GM19351 (cell line): ENCODE data around the gene MAGI1.
"Not testable (repeated sequence)": the region's sequence is repeated elsewhere in the genome, so short reads cannot be mapped to it uniquely, and the experiment has no call there.

Experiments
- ATAC-seq: cut with Tn5 transposase; IDR thresholded peaks from one replicate; pipeline ENCODE4 v1.9.1; 2021; ENCODE audit warnings: mild to moderate bottlenecking, moderate library complexity; ENCODE audit not compliant: unreplicated experiment

MAGI1 gene

DNA sequence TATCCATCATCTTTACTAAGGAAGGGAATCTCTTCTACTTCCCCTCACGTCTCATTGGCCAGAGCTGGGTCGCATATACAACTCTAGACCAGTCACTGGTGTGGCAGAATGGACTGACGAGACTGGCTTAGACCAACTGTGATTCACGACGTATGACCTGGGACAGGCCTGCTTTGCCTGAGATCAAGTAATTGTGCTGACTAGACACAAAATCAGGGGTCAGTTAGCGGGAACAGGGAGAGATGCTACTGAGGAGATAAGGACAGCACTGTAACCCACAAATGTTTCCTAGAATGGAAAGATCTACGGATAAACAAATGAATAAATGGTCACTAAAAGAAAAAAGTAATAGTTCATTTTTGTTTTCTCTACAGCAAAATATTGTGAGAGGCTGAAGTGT is 308.3 kb downstream of the MAGI1 start:
- ATAC-seq: no peak

DNA sequence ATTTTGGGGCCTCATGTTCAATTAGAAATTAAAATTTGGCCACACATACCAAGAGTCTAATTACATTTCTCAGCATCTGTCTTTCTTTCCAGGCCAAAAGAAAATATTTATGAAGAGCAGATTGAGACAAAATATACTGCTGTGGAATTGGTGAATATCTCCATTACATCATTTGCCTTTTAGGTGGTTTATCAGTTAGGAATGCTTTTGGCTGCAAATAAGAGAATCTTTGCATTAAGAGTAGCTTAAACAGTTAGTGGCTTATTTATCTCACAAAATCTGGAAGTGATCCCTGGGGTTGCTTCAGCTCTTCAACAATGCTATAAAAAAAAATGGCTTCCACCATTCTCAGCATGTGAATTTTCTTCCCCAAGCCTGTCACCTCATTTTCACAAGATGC is 308.7 kb downstream of the MAGI1 start:
- no peak for ATAC-seq

DNA sequence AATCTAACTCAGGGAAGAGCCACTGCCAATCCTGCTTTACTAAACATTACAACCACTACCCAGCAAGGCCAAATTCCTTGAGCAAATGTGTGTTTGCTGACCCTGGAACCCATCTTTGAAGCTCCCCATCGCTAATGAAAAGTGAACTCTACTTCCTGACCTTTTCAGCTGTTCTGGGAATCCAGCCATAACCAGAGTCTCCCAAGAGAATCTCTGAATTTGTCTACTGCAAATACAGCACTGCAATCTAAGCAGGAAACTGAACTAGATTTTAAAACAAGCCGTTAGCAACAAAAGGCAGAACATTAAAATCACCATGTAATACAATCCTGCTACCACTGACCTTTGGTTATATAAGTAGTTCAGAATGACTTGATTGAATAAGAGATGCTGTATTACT is 309.2 kb downstream of the MAGI1 start:
- no peak for ATAC-seq

DNA sequence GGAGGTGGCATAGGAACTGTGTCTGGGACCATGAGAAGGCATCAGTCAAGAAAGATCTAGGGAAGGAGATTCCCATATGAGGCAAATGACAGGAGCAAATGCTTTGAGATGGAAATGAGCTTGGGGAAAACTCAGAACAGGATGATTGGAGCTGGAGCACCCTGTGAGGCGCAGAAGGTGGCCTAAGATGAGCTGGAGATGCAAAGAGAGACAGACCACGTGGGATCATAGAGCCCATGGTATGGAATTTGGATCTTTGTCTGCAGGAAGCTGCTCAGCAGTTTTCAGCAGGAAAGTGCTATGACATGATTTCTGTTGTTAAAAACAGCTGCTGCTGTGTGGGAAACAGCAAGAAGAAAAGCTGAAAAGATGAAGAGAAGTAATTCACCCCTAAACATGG is 310.6 kb downstream of the MAGI1 start:
- no peak for ATAC-seq

DNA sequence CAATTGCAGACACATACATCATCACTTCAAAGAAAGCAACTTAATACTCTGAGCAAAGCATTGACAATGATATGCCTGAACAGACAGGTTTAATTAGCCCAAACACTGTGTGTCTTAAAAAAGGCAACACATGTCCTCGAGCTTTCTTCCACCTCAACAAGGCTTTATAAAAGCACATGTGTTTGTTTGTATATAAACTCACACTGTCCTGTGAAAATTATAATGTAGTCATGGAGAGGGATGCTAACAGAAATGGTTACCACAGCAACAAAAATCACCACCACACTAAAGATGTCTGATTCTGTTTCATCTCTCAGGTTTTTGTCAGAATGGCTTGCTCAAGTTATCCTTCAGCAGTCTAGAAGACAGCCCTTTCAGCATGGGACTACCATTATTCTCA is 314.7 kb downstream of the MAGI1 start:
- no peak for ATAC-seq

DNA sequence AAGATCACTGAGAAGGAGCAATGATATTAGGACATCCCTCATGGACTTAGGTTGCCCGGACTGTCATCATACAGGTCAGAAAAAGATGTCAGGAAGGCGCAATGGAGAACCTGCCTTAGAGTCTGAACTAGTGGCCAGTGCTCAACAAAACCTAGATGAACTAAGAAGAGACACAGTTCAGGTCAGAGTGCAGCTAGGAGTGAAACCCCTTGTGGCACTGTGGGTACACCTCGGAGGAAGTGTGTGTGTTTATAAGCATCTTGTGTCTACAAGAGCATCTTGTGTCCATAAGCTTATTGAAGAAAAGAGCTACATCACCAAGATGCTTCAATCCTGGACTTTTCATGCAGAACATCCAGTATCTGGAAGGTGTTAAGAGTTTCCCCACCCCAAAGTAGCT is 315.7 kb downstream of the MAGI1 start:
- ATAC-seq: no peak

DNA sequence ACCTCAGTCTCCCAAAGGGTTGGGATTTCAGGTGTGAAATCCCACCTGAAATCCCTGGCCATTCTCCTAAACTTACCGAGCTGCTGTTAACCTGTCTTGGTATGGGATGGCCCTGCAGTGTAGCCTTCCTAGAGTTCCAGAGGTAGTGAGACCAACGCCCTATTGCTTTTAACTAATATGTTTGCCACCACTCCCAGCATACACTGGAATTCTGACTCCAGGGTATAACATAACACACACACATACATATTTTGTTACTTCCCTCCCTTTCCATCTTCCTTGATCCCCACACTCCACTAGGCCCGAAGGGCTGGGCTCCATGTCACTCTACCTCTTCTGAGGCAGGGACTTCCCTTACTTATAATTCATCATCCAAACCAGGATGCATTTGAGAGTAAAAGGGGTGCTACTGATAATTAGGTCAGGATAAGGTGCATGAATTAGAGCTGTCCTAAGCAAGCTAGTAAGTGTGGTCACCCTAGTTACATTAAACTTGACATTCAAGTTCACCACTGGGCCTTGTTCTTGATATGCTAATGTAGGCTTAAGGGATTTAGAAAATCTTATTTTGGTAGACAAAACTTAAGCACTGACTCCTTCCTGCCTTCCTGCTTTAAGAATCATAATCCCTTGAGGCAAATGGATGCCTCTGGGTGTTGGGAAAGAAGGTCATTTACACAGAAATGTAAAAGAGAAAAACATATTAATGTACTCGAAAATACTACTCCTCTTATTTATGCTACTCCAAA is 317.6 kb downstream of the MAGI1 start:
- no peak for ATAC-seq

DNA sequence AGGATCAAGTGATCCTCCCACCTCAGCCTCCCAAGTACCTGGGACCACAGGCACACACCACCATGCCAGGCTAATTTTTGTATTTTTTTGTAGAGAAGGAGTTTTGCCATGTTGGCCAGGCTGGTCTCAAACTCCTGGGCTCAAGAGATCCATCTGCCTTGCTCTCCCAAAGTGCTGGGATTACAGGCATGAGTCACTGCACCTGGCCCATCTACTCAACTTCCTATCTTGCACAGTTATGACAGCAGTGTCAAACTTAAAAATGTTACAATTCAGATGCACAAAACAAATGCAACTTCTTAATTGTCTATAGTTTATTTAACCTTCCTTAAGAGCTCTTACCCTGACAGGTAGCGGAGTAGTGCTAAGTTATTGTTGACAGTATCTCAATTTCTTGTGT is 319.1 kb downstream of the MAGI1 start:
- ATAC-seq: not testable (repeated sequence)

DNA sequence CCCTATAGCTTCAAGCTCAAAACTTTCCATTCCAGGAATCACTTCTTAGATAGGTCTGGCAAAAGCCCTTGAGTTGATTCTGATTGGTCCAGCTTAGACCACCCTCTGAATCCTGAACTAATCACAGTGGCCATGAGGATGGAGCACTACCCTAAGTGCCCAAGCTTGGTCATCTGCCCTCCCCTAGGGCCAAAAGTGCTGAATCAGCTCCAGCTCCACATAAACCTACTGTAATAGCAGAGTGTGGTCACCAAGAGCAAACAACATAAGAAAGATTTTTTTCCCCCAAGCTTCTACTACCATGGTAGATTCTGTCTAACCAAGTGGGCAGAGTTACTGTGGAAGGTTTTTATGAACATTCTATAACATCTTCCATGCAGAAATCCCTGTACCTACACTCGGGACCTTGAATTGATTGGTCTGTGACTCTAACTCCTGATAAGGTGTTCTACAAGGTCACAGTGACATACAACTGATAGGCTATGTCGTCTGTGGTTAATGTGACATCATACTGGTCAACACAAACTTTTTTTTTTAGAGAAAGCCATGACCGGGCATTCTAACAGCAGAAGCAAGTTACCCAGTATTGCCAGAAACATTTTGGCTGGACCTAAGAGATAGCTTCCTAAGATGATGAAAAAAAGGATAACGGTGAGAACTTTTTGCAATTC is 320.9 kb downstream of the MAGI1 start:
- no peak for ATAC-seq

DNA sequence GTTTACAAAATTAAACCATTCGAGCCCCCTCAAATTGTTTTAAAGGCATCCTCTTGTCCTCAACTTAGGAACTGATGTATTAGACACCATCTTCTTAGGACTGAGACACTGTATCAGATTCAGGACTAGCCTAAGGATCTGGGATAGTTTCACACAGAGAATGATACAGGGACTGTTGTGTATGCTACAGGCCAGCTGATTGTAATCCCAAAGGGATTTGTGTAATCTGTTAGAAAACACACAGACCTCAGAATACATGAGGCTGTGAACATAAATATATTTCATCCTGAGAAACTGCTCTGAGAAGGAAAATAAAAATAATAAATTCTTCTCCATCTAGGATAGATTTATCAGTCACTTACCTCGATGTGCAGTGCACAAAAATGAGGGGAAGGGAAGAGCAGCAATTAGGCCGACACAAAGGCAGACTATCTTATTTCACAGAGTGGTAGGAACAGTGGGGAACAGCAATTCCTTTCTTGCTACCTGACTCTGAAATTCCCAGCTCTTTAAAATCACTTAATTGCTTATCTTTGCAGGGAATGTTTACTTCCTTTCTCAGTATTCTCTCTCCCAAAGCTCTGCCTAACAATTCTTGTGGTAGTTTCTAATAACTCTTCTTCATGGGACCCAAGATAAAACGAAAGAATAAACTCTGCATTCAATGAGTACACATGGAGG is 322.5 kb downstream of the MAGI1 start:
- no peak for ATAC-seq

DNA sequence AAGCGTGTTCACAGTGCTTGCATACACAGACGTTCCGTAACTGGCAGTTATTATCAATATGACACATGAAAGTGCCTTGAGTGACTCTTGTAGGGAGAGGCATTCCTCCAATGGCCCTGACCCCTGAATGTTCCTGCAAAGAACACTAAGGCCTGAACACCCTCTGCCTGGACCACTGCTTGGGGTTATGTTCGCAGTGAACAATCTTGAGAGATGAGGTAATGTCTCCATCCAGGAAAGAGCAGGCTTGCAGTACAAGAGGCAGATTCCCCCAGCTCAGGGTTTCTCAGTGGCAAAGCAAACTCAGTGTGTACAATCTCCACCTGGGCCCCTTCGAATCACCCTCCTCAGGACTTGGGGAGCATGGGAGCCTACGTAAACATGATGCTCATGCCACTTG is 324.6 kb downstream of the MAGI1 start:
- ATAC-seq: no peak

DNA sequence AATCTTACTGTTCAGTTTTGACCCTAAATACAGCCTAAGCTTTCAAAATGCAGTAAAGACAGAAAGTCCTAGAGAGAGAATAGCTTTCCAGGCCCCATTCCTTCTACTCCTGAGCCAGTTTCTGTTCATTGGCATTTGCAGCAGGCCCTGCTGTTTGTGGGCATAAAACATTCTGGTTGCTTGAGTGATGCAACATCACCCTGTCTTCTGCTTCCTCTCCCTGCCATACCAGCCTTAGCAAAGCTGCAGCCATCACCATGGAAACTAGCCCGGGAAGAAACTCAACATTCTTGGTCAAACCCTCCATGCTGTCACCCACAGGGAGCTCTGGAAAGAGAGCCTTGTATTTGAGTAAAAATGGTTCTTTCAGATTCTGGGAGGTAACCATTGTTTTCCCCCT is 325.7 kb downstream of the MAGI1 start:
- no peak for ATAC-seq

DNA sequence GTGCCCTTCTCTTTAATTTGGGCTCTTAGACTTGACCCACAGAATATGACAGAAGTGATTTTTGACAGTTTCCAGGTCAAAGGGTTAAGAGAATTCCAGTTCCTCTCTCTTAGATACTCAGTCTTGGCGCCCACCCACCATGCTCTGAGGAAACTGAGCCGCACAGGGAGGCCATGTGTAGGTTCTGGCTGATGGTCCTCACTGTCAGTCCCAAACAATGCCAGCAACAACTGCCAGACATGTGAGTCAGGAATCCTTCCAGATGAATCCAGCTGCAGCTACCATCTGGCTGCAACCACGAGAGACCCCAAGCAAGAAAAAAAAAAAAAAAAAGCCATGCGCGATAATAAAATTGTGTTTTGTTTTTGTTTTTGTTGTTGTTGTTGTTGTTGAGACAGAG is 326.6 kb downstream of the MAGI1 start:
- no peak for ATAC-seq

DNA sequence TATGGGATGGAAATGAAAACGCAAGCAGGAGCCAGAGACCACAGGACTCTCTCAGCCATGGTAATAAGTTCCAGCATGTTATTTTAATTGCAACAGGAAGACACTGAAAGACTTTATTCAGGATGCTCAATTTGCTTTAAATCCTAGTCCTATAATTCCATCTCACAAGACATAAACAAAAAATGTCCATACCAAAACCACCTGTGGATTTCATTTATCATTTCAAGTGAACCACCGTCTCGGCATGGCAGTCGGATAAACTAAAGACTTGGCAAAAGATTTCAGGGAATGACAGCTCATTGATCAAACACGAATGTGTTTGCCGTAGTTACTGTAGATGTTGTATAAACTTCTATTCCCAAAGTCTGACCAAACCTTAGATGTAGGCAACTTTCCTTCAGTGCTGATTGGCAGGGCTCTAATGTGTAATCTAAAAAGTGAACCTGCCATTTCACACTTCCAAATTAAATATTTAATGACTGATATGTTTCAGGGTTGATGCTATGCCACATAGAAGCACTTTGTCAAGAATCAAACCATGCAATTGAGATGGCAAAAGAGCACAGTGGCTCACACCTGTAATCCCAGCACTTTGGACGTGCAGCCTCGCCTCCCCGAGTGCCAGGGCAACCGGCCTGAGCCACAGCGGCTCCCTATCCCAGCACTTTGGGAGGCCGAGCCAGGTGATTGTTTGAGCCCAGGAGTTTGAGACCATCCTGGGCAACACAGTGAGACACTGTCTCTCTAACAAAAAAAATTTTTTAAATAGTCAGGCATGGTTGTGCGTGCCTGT is 331.7 kb downstream of the MAGI1 start:
- no peak for ATAC-seq

DNA sequence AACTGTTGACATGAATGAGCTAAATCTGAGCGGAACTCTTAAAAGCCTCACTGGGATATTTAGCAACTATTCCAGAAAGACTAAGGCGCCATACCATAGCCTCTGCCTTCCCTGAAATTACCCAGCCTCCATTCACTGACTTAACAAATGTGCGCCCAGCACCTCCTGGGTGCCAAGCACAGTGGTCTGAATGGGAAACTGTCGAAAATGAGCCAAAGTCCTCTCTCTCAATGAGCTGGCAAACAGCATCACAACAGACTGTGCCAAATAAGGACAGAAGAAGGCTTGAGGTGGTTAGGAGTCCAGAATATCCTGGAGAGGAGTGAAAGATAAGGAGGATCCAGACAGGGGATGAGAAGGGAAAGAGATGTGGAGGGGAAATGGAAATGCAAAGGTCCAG is 332.4 kb downstream of the MAGI1 start:
- no peak for ATAC-seq

DNA sequence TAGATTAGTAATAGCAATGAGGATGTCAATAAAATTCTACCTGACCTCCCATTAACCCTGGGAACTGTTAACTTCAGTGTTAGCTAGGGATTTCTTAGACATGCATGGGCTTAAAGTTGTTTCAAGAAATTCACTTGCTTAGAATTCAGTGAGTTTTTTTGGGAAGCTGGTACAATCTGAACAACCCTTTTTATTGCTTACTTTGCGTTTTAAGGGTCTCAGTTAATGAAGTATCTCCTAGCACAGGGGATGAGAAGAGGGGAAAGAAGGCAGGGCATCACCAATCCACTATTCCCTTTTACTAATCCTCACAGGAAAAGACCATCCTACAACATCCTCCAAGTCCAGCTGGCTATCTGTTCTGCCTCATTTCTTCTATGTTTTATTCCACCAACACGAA is 334.9 kb downstream of the MAGI1 start:
- ATAC-seq: no peak

DNA sequence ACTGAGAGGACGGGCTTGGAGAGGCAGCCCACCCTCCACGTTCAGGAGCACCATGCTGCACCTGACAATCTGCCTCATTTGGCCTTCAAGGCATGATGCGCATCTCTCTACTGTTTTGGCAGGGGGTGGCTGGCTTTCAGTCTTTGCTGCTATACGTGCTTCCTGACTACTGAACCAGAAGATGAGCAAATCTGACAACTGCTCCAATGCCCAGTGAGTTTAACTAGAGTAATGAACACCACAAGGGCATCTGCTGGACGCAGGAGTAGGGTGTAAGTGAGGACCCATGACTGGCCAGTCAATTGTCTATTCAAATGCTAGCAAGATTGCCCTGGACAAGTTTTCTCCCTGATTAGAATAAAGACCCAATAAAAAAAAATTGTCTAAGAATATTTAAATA is 335.7 kb downstream of the MAGI1 start:
- no peak for ATAC-seq

DNA sequence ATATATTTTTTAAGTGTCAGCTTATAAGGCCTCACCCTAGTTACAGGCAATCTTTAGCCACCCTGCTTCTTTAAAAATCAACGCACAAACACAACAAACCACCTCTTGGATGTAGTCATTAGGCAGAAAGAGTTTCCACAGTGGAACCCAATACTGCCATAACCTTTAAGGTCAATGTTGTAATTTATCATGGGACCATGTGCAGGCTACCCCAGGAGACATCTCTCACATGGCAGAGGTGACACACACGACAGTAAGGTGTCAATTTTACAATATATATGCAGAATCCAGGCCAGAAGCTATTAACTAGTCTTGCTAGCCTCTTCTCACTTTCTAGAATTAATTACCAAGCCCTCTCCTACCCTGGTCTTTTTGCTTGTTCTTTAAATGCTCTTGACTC is 336.5 kb downstream of the MAGI1 start:
- ATAC-seq: no peak

DNA sequence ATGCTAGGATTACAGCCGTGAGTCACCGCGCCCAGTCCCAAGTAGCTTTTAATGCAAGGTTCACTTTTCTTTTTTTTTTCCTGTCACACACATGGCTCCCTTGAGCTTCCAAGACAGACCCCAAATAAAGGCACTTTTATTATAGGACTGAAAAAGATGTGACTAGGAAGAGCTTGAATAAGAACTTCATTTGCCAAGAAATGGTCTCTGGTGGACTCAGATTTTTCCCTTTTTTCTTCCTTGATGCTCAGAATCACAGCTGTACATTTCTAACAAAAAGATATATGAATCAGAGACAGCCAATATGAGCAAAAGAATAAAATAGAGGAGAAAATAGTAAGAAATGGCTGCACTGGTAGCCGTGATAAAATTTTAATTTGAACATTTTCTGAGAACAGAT is 337.2 kb downstream of the MAGI1 start:
- no peak for ATAC-seq

DNA sequence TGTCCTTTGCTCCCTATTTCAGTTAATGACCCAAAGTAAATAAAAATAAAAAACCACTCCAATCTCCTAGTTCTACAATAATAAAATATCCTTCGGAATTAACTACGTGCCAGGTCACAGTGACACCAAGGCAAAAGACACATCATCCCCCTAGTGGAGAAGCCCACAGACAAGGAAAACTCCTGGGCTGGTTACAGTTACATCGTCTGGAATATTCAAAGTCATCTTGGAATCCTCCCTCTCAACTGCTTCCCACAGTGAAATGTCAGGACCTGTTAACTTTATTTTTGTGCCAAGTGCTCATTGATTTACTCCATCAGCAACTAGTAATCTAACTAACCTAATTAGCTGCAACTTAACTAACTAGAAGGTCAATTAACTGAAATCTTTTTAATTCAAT is 349.3 kb downstream of the MAGI1 start:
- no peak for ATAC-seq

DNA sequence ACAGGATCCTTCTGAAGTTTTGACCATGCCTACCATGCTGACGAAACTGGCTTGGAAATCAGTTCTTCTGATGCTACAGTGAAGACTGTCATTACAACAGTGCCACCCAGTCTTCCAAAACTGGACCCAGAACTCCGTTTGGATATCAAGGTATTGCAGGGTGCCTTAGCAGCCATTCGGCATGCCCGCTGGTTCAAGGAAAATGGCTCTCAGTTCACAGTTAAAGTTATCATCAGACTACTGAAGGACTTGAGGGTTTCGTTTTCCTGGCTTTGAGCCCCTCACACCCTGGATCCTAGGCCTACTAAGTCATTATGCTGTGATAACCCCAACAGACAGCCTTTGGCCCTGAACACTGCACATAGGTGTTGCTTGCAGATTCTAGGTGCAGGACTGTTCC is 351.0 kb downstream of the MAGI1 start:
- no peak for ATAC-seq
